Epithelial cell of esophagus (primary cell): Measurements from ENCODE around the gene LHX1.
A peak's percentile ranks its signal among the peaks of the same experiment; 100 is the strongest.

ENCODE experiments used
- DNase-seq: peaks from one replicate; pipeline ENCODE4 v3.0.0; 2010; ENCODE audit warnings: low read depth
- H3K4me3 ChIP-seq: 2 replicates; pipeline ENCODE4 v1.5.1; 2011; ENCODE audit warnings: mild to moderate bottlenecking, low read length, control low read depth
- CTCF ChIP-seq: IDR thresholded peaks from 2 replicates; pipeline ENCODE4 v1.5.1; 2011; ENCODE audit warnings: low read depth, mild to moderate bottlenecking, low read length, control low read depth, inconsistent platforms; ENCODE audit not compliant: insufficient read depth; ENCODE audit errors: missing control alignments

The LHX1 gene

GRCh38 chr17:36913132-36913531 lies 24.1 kb upstream of the LHX1 start:
- DNase-seq = no peak
- no peak for TF ChIP-seq CTCF
- no peak overlapping the region for H3K4me3 ChIP-seq

GRCh38 chr17:36918211-36918691 lies 19.0 kb upstream of the LHX1 start:
- no peak for DNase-seq
- no peak for TF ChIP-seq CTCF
- no peak overlapping the region for H3K4me3 ChIP-seq

DNA sequence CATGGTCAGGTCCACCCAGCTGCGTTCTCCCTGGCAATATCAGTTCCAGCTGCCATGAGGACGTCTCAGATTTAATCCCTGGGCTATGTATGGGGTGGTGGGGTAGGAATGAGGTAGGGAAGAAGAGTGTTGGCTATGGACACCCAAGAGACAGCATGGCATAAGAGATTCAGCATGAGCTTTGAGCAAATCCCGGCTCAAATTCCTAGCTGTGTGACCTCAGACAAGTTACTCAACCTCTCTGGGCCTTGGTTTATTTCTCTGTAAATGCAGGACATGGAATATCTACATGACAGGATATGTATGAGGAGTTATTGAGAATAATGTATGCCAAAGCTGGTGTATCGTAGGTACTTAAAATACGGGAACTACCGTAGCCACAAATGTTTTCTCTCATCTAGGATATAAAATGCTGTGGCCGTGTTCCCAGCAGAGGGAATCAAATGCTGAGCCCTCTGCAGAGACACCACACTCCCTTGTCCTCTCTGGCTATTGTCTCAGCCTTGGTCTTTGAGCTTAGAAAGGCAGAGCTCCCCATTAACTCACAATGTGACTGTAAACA lies 17.8 kb upstream of the LHX1 start:
- DNase-seq = no peak
- no peak for TF ChIP-seq CTCF
- no peak overlapping the region for H3K4me3 ChIP-seq

GRCh38 chr17:36920032-36921005 lies 17.0 kb upstream of the LHX1 start:
- no peak overlapping the region for H3K4me3 ChIP-seq
- DNase-seq = peak; percentile 57
- TF ChIP-seq CTCF = no peak

DNA sequence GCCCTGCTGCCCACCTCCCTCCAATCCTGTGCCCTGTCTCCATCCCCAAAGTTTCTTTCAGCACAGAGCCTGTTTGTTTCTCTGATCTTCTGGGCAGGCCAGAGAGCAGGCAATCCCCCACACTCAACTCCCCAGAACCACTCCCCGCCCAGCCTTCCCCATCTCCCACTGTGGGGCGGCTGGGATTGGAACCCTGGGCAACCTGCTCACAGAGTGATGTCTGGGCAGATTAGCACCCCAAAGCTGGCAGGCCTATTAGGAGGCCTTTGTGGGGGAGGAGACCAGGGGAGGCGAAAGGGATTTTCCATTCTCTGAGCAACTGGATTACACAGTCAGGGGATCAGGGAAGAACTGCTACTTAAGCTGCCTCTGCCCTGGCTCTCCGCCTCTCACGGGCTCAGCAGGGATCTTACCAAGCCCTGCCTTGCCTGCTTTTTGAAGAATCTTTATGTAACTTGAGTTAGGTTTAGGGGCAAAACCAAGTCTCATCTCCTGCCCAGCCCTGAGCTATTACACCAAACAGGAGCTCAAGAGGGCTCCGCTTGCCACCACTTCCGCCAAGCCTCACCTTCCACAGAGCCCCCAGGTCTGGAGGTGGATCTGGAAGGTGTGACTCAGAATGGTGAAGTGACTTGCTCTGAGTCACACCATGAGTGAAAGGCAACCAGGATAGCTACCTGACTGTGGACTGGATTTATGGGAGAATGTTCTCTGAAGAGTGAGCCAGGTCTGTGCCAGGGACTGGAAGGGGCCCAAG lies 16.0 kb upstream of the LHX1 start:
- no peak overlapping the region for H3K4me3 ChIP-seq
- DNase-seq = peak; percentile 97
- no peak for TF ChIP-seq CTCF

DNA sequence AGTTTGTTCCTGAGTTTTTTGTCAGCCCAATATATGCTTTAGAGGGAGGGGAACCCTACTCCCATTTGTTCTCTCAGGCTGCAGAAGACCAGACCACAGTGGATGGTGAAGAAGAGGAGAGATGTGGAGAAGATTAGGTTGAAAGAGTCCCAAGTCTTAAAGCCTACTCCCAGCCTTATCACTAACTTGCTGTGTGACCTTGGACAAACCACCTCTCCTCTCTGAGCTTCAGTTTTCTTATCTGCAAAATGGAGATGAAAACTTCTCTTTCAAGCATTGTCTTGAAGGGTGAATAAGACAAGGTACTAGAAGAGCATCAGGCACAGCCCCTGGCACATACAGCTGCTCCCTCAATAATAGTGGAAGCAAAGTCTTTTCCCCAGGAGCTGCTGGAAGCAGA lies 15.1 kb upstream of the LHX1 start:
- TF ChIP-seq CTCF = no peak
- H3K4me3 ChIP-seq = no peak overlapping the region
- DNase-seq = no peak
